WTC11 (cell line): ENCODE data around the gene PARK7. TPM values are rescaled to one million over a fixed set of nuclear protein-coding genes. Genes with fewer than 3 reads are reported as not detected.
A peak's percentile ranks its signal among the peaks of the same experiment; 100 is the strongest.

ENCODE experiments used
- ATAC-seq: fragments of 200-7000 bp; cut with Tn5 transposase; 2 replicates; pipeline ENCODE4 v1.10.0; 2021; ENCODE audit warnings: mild to moderate bottlenecking, moderate library complexity
- CTCF ChIA-PET: fragments of 300-600 bp; sonication (Branson Sonifier 250); formaldehyde crosslinking; loops from one replicate; lab custom pipeline; 2021; ENCODE audit warnings: antibody characterized with exemption; lab: Charles Lee
- POLR2A ChIA-PET: fragments of 350-600 bp; sonication (Branson Sonifier 250); formaldehyde crosslinking; loops from one replicate; lab custom pipeline; 2021; ENCODE audit warnings: antibody characterized with exemption; lab: Charles Lee
- DNase-seq: peaks from one replicate; pipeline ENCODE4 v3.0.0; 2021; ENCODE audit warnings: low spot score
- H3K27ac Mint-ChIP-seq: 2 replicates; pipeline ENCODE4 v1.8.0; 2021; ENCODE audit warnings: mixed read lengths
- H3K27me3 Mint-ChIP-seq: 2 replicates; pipeline ENCODE4 v1.8.0; 2021; ENCODE audit warnings: low read depth, mild to moderate bottlenecking, moderate library complexity, mixed read lengths
- H3K36me3 Mint-ChIP-seq: 2 replicates; pipeline ENCODE4 v1.8.0; 2021; ENCODE audit warnings: mixed read lengths
- H3K4me1 Mint-ChIP-seq: 2 replicates; pipeline ENCODE4 v1.8.0; 2022; ENCODE audit warnings: mixed read lengths
- H3K4me3 Mint-ChIP-seq: 2 replicates; pipeline ENCODE4 v1.8.0; 2021; ENCODE audit warnings: mild to moderate bottlenecking, moderate library complexity, mixed read lengths
- H3K9me3 Mint-ChIP-seq: 2 replicates; pipeline ENCODE4 v1.8.0; 2021; ENCODE audit warnings: mixed read lengths
- AR ChIP-seq: fragments of 250-450 bp; sonication (Bioruptor Pico); IDR thresholded peaks from 2 replicates; pipeline ENCODE4 v1.9.0; 2021; ENCODE audit warnings: mild to moderate bottlenecking
- CTCF ChIP-seq: fragments of 200-600 bp; IDR thresholded peaks from 2 replicates; pipeline ENCODE4 v1.8.0; 2022; ENCODE audit warnings: antibody characterized with exemption
- FOXK1 ChIP-seq: sonication (generic); formaldehyde crosslinking; IDR thresholded peaks from 2 replicates; pipeline ENCODE4 v1.8.0; 2022; ENCODE audit warnings: mild to moderate bottlenecking, moderate library complexity, missing genetic modification reagents
- GTF2I ChIP-seq: fragments of 250-450 bp; sonication (Bioruptor Pico); conservative IDR thresholded peaks from 2 replicates; pipeline ENCODE4 v1.4.0; 2021; ENCODE audit warnings: mild to moderate bottlenecking
- HMGA2 ChIP-seq: fragments of 250-450 bp; sonication (Bioruptor Pico); IDR thresholded peaks from 2 replicates; pipeline ENCODE4 v1.4.0; 2021; ENCODE audit warnings: mild to moderate bottlenecking, moderate library complexity
- KAT7 ChIP-seq: sonication (generic); formaldehyde crosslinking; IDR thresholded peaks from 2 replicates; pipeline ENCODE4 v1.8.1; 2023; ENCODE audit warnings: missing genetic modification reagents, mild to moderate bottlenecking, borderline replicate concordance
- NFYB ChIP-seq: sonication (generic); formaldehyde crosslinking; conservative IDR thresholded peaks from 2 replicates; pipeline ENCODE4 v1.8.0; 2022; ENCODE audit warnings: low read depth, missing genetic modification reagents
- PRDM15 ChIP-seq: sonication (generic); formaldehyde crosslinking; IDR thresholded peaks from 2 replicates; pipeline ENCODE4 v1.8.0; 2022; ENCODE audit warnings: missing genetic modification reagents
- STAT6 ChIP-seq: sonication (generic); formaldehyde crosslinking; conservative IDR thresholded peaks from 2 replicates; pipeline ENCODE4 v1.8.1; 2023; ENCODE audit warnings: mild to moderate bottlenecking, low read depth, missing genetic modification reagents, moderate library complexity
- ZBTB21 ChIP-seq: sonication (generic); formaldehyde crosslinking; IDR thresholded peaks from 2 replicates; pipeline ENCODE4 v1.8.1; 2023; ENCODE audit warnings: mild to moderate bottlenecking, missing genetic modification reagents, borderline replicate concordance
- ZNF317 ChIP-seq: sonication (generic); formaldehyde crosslinking; IDR thresholded peaks from 2 replicates; pipeline ENCODE4 v1.8.1; 2023; ENCODE audit warnings: low read depth, mild to moderate bottlenecking, moderate library complexity, missing genetic modification reagents, borderline replicate concordance
- ZNF396 ChIP-seq: fragments of 250-450 bp; sonication (Bioruptor Pico); IDR thresholded peaks from 2 replicates; pipeline ENCODE4 v1.8.0; 2021; ENCODE audit warnings: mild to moderate bottlenecking, moderate library complexity, borderline replicate concordance
- ZNF416 ChIP-seq: fragments of 250-450 bp; sonication (Bioruptor Pico); IDR thresholded peaks from 2 replicates; pipeline ENCODE4 v1.9.0; 2021; ENCODE audit warnings: mild to moderate bottlenecking, inconsistent platforms
- total RNA-seq: library from RNA; stranded (reverse); gene quantifications from 3 replicates; pipeline ENCODE4 v1.2.3, GENCODE V29; 2021
- TF ChIP-seq, protein P1 (sequence below): sonication (generic); formaldehyde crosslinking; IDR thresholded peaks from 2 replicates; pipeline ENCODE4 v1.8.1; 2023; ENCODE audit warnings: mild to moderate bottlenecking, missing genetic modification reagents, moderate library complexity

Gene PARK7
- total RNA-seq, 1 experiment from 2014 or later, result 337 TPM

GRCh38 chr1:8004803-8005573, 43.5 kb downstream of the PARK7 start:
- ATAC-seq (no peak; the same call in 1 of the 2 replicates), DNase-seq (no peak)
- H3K27me3 Mint-ChIP-seq, result no peaks in the 10 kb centered on the region
- peaks cover 3% of the 10 kb centered on the region for H3K36me3 Mint-ChIP-seq
- no peak overlapping the region for H3K4me3 Mint-ChIP-seq
- H3K4me1 Mint-ChIP-seq, result peaks cover 47% of the 10 kb centered on the region
- CTCF ChIA-PET, result interaction anchor here (1.2 to 2.0 kb wide), 3 partner anchors 10 to 13 kb away, joined by 3 to 20 read pairs (median 6); no protein-coding TSS in a partner anchor
- no peaks in the 10 kb centered on the region for H3K9me3 Mint-ChIP-seq
- POLR2A ChIA-PET, result no interaction called here
- TF ChIP-seq STAT6 (no peak), NFYB (CRISPR knock-in tag) (no peak), PRDM15 (CRISPR knock-in tag) (peak; percentile 60), FOXK1 (CRISPR knock-in tag) (no peak)
- TF ChIP-seq, all 79 proteins: peak for 1
- peak overlapping the region; percentile 86 for H3K27ac Mint-ChIP-seq

- Mint-ChIP-seq H3K27ac (peak overlapping the region; percentile 61), H3K36me3 (peaks cover 10% of the 10 kb centered on the region), H3K4me1 (peaks cover 47% of the 10 kb centered on the region), H3K27me3 (no peaks in the 10 kb centered on the region), H3K4me3 (no peak overlapping the region), H3K9me3 (no peaks in the 10 kb centered on the region)
- DNase-seq, result no peak
- no peak for TF ChIP-seq AR (CRISPR knock-in tag)
- ATAC-seq, result no peak
- CTCF ChIA-PET, result interaction anchor here (0.7 to 2.0 kb wide), 7 partner anchors 9 to 308 kb away, joined by 3 to 20 read pairs (median 3); no protein-coding TSS in a partner anchor
- POLR2A ChIA-PET, result no interaction called here
These were observed 44.8 kb downstream of the PARK7 start for GRCh38 chr1:8006037-8006963.

DNA sequence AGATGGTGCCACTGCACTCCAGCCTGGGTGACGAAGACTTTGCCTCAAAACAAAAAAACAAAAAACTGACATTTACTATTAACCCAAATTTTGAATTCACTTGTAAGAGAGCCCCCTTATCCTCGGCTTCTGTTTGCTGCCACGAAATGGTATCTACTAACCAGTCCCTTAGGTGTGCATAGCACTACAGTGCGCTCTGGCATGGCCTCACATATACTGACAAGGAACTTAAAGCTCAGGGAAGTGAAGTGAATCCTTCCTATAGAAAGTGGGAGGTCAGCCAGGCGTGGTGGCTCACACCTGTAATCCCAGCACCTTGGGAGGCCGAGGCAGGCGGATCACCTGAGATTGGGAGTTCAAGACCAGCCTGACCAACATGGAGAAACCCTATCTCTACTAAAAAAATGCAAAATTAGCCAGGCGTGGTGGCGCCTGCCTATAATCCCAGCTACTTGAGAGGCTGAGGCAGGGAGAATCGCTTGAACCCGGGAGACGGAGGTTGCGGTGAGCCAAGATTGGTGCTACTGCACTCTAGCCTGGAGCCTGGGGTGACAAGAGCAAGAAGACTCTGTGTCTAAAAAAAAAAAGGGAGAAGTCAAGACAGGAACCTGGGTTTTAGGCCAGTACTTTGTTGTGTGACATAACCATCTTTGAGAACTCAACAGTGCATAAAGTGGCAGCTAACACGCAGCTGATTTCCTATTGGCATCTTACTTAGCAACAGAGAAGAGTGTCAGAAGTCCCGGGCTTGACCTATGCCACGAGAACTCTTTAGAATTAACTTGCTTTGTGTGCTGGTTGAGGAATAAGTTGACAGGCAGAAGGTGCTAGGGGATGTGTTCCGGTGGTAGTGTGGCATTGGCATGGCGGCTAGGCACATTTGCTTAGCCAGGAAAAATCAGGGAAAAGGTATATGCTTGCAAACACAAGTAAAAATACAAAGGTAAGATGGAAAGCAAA, 47.8 kb downstream of the PARK7 start:
- ATAC-seq (no peak), DNase-seq (no peak)
- H3K4me1 Mint-ChIP-seq, result peaks cover 25% of the 10 kb centered on the region
- H3K27ac Mint-ChIP-seq, result peak overlapping the region; percentile 78
- no peaks in the 10 kb centered on the region for H3K27me3 Mint-ChIP-seq
- no peaks in the 10 kb centered on the region for H3K9me3 Mint-ChIP-seq
- POLR2A ChIA-PET, result no interaction called here
- H3K36me3 Mint-ChIP-seq, result peaks cover 33% of the 10 kb centered on the region
- CTCF ChIA-PET, result interaction anchor here (0.5 kb wide), 1 partner anchor 434 kb away, joined by 5 read pairs; no protein-coding TSS in a partner anchor
- H3K4me3 Mint-ChIP-seq, result no peak overlapping the region
- TF ChIP-seq GTF2I (CRISPR knock-in tag) (no peak), ZNF317 (no peak), ZNF416 (no peak), ZBTB21 (CRISPR knock-in tag) (no peak), ZNF396 (CRISPR knock-in tag) (no peak), KAT7 (no peak), CTCF (no peak), HMGA2 (CRISPR knock-in tag) (no peak)
- TF ChIP-seq, protein P1, sequence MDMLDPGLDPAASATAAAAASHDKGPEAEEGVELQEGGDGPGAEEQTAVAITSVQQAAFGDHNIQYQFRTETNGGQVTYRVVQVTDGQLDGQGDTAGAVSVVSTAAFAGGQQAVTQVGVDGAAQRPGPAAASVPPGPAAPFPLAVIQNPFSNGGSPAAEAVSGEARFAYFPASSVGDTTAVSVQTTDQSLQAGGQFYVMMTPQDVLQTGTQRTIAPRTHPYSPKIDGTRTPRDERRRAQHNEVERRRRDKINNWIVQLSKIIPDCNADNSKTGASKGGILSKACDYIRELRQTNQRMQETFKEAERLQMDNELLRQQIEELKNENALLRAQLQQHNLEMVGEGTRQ, result no peak
